ENCODE data around the gene TGFA.

The TGFA gene

GRCh38 chr2:70523996-70524965 lies 29.3 kb downstream of the TGFA start:
- peak; percentile 88 for DNase-seq

DNA sequence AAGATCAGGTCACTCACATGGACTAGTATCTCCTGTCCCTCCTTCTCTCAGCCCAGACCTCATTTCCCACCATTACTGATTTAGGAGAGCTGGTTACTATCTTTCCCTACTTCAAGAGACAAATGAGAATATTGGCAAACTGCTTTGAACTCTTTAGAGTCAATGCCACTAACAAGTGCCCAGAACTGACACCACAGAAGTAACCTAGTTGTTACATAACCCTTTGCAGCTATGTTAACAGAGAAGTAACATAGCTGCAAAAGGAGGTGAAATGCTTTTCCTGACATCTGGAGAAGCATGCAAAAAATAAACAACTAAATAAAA lies 30.0 kb downstream of the TGFA start:
- DNase-seq: no peak

DNA sequence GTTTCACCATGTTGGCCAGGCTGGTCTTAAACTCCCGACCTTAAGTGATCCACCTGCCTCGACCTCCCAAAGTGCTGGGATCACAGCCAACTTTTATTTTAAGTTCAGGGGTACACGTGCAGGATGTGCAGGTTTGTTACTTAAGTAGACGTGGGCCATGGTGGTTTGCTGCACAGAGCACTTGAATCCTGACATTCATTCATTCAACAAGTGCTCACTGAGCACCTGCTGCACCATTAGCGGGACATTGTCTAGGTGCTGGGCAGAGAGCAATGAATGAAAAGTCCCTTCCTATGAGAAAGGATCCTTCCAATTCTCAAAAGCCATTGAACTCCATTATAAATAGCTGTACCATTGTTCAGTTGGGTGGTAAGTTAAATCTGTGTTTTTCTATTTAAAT lies 31.0 kb downstream of the TGFA start:
- DNase-seq: no peak

DNA sequence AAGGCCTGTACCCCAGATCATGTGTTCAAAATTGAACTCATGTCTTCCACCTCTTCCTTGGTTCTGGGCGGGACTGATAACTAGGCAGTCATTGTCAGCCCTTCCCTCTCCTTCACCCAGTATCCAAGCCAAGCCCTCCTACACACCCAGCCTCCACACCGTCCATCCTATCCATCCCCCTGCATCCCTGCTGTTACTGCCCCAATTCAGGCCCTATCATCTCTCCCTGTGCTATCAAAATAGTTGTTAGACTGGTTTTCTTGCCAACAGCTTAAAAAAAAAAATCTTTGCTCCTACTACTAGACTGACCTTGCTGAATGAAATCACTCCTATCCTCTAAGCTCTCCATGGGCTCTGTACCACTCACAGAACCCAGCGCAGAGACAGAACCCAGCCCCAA lies 32.8 kb downstream of the TGFA start:
- DNase-seq: no peak

- no peak for DNase-seq
Measured at GRCh38 chr2:70519453-70519852, 34.2 kb downstream of the TGFA start.

- DNase-seq: no peak
Measured at GRCh38 chr2:70518557-70518956, 35.1 kb downstream of the TGFA start.

DNA sequence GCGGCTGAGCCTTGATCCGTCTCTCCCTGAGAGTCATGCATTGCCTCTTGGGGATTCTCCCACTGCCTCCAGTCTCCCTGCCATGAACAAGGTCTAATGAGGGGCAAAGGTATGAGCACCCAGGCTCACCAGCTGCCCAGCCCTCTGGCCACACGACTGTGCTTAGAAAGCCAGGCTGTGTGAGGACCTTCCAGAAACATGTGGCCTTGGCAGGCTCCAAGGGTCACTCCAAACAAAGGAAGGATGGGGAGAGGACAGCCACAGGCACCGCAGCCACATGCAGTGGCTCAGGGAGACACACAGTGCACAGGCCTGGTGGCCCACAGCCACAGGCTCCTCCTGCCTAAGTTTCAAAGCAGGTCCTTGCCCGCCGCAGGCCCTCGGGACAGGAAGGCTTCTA lies 35.8 kb downstream of the TGFA start:
- DNase-seq: no peak

GRCh38 chr2:70516596-70516995 lies 37.0 kb downstream of the TGFA start:
- DNase-seq: peak; percentile 15

- DNase-seq: no peak
Measured at GRCh38 chr2:70515938-70516337, 37.7 kb downstream of the TGFA start.

- DNase-seq: no peak
Measured at GRCh38 chr2:70514612-70515055, 39.0 kb downstream of the TGFA start.

DNA sequence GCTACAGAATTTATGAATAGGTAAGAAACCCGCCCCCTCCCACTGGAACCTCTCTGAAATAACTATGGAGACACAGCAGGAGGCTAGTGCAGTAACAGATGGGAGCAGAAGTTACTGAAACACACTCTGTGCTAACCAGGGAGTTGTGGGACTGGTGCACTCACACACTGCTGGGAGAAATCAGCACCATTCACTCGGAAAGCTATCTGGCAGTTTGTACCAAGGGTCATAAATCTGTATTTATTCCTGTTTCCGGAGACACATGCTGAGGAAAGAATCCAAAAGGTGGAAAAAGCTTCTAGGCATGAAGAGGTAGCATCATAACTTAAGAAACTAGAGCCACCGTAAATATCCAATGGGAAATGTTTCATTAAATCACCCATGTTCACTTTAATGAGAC lies 39.9 kb downstream of the TGFA start:
- peak; percentile 21 for DNase-seq

DNA sequence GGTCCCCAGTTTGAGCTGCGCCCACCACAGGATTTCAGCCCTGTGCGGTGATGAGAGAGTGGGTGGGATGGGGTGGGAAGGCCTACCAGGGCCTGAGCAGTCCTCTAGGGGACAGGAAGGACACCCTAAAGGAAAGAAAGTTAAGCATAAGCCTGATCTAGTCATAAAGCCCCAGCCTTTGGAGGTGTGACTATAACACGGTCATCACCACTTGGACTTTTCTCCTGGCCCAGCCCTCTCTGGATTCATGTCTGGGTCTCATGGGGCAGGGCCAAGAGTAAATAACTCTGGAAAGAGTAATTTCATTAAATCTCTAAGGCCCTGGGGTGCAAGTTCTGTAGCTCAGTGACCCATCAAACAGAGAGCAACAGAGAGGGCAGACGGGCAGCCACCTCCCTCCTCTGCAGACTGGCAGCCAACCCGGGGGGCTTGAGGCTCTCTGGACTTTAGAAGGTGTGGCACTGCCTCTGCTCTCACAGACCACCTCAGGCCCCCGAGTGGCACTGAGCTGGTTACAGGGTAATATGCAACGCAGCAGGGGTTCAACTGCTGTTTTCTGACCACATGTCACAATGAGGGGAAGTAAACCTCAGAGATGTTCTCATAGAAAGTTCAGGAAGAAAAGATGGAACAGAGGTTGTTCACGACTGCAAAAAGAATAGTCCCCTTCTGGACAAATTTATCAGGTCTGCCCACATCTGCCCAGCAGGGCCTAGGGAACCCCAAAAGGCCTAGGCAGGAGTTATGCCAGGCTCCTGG lies 41.5 kb downstream of the TGFA start:
- DNase-seq: no peak

GRCh38 chr2:70510313-70510712 lies 43.3 kb downstream of the TGFA start:
- DNase-seq: no peak

GRCh38 chr2:70509565-70509964 lies 44.1 kb downstream of the TGFA start:
- no peak for DNase-seq

- DNase-seq: no peak
Measured at GRCh38 chr2:70508711-70509462, 44.7 kb downstream of the TGFA start.

DNA sequence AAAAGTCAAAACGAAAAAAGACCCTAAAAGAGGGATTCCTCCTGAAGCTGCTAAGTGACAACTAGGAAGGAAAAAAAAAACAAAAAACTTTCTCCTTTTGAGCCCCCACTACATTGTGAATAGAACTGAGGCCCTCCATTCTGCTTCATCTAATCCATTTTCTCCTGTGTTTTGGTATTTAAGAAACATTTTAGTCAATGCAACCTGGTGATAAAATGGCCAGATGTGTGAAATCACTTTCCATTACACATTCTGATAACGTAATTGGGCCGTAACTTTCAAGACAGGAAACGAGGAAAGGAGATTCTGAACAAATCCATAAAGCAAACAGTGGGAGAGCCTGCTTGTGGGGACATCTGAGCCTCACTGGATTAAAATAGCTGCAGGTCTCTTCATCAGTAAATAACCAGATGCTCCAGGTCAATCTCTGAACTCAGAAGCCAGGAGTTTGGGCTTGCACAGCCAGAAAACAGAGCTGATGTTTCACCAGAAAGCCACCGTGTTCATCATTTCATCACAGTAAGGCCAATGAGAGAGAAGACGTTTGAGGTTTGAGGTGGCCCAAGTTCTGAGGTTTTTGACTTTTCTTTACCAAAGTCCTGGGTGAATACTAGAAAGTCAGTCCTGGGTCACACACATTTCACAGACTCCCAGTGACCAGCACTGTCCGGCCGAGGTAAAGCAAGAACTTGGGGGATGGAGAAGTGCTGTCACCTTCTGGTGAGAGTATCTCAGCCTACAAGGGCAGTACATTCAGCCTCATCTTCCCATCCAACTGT lies 47.8 kb downstream of the TGFA start:
- DNase-seq: no peak

DNA sequence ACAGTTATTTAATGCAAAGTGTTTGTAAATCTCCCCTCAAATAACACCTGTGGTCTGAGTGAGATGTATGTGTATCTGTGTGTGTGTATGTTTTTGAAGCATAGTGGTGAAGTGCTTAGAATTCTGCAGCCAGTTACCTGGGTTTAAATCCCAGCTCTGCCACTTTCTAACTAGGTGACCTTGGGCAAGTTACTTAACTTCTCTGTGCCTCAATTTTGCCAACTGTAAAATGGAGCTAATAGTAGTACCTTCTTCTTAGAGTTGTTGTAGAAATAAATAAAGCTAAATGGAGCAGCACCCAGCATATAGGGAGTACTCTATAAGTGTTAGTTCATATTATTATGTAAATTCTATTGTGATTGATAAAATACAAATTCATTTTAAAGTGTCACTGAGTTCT lies 48.9 kb downstream of the TGFA start:
- DNase-seq: no peak

GRCh38 chr2:70503896-70504295 lies 49.7 kb downstream of the TGFA start:
- no peak for DNase-seq

DNA sequence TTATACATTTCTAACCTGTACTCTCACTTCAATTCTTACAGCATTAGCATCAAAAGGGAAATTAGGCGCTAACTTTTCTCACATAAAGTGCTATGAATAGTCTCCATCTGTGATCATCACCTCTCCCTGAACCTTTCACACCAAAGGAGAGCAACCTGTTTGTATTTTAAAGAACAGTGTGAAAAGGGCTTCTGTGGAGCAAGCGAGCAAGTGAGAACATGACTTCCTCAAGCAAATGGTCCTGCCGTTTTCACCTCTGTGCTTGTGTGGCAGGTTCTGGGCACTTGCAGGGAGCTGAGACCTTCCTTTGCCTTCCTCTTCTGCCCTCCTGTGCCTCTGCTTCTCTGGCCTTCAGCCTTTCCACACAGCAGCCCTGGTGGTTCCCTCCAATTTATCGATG lies 51.9 kb downstream of the TGFA start:
- no peak for DNase-seq

DNA sequence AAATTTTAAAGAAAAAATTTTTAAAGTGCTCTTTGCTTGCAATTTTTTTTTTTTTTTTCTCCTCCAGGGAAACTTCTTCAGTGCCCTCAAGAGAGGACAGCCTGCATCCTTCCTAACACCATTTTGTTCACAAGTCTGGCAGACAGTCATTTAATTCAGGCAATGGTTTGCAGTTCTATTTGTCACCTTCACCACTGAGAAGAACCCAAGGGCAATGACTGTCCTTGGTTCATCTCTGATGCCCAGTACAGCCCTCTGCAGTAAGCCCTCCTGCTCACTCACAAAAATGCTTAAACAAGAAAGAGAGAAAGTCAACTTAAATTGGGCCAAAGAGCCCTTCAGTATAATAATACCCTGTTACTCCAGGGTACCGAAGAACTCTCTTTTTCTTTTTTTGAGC lies 52.4 kb downstream of the TGFA start:
- no peak for DNase-seq

DNA sequence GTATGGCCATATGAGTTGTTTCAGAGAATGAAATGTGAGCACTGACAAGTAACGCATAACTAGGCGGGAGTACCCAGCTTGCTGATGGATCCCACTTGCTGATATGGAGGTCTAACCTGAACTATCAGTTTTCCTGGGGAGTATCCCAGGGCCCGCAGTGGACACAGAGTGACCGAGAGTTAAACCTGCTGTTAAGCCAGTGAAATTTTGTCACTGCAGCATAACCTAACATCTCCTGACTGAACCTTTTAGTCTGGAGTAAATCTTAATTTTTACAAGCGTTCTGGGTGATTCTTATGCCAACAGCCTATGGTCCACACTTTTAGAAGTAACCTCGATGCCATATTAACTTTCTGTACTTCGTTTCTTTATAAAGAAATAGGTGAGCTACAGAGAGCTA lies 54.4 kb downstream of the TGFA start:
- no peak for DNase-seq

- no peak for DNase-seq
Measured at GRCh38 chr2:70498528-70498927, 55.1 kb downstream of the TGFA start.

- DNase-seq: no peak
Measured at GRCh38 chr2:70498054-70498453, 55.6 kb downstream of the TGFA start.

Measured in kidney glomerular epithelial cell (primary cell).